ENCODE results near the gene NTN1.

- no peak for TF ChIP-seq POLR2A (IDR thresholded peaks at IDR 0.05)
- TF ChIP-seq CTCF (IDR thresholded peaks at IDR 0.05) = no peak
Measured at GRCh38 chr17:9292561-9292941, 271.2 kb downstream of the NTN1 start.

All from adrenal gland (tissue), 5 donors.